HEK293 (cell line): ENCODE results near the gene GPR162.
A peak's percentile ranks its signal among the peaks of the same experiment; 100 is the strongest.

Experiments
- FEZF1 ChIP-seq: fragments of 450-650 bp; formaldehyde crosslinking; IDR thresholded peaks from 2 replicates; pipeline ENCODE4 v1.5.1; 2016; ENCODE audit warnings: missing biosample characterization, missing genetic modification characterization
- IKZF3 ChIP-seq: fragments of 450-650 bp; IDR thresholded peaks from 2 replicates; pipeline ENCODE4 v1.5.0; 2018; ENCODE audit warnings: missing biosample characterization, mild to moderate bottlenecking, missing genetic modification characterization, moderate library complexity
- KLF8 ChIP-seq: fragments of 450-650 bp; formaldehyde crosslinking; IDR thresholded peaks from 2 replicates; pipeline ENCODE4 v1.5.1; 2016; ENCODE audit warnings: missing biosample characterization, missing genetic modification characterization
- MZF1 ChIP-seq: fragments of 450-650 bp; formaldehyde crosslinking; IDR thresholded peaks from 2 replicates; pipeline ENCODE4 v1.5.1; 2017; ENCODE audit warnings: missing biosample characterization, missing genetic modification characterization, borderline replicate concordance
- PBX3 ChIP-seq: sonication (generic); formaldehyde crosslinking; IDR thresholded peaks from 2 replicates; pipeline ENCODE4 v1.8.1; 2022; ENCODE audit warnings: mild to moderate bottlenecking, moderate library complexity, missing genetic modification reagents
- PRDM1 ChIP-seq: fragments of 450-650 bp; formaldehyde crosslinking; IDR thresholded peaks from 2 replicates; pipeline ENCODE4; 2016; ENCODE audit warnings: missing biosample characterization, missing genetic modification characterization
- SALL2 ChIP-seq: fragments of 450-650 bp; formaldehyde crosslinking; IDR thresholded peaks from 2 replicates; pipeline ENCODE4 v1.5.0; 2017; ENCODE audit warnings: missing biosample characterization, mild to moderate bottlenecking, missing genetic modification characterization, borderline replicate concordance
- SCRT1 ChIP-seq: fragments of 450-650 bp; formaldehyde crosslinking; IDR thresholded peaks from 2 replicates; pipeline ENCODE4 v1.5.1; 2016; ENCODE audit warnings: missing biosample characterization, missing genetic modification characterization, borderline replicate concordance
- TRIM28 ChIP-seq: IDR thresholded peaks from 2 replicates; pipeline ENCODE4 v1.6.1; 2011; ENCODE audit warnings: low read length, control low read depth, borderline replicate concordance
- YY1 ChIP-seq: fragments of 450-650 bp; formaldehyde crosslinking; IDR thresholded peaks from 2 replicates; pipeline ENCODE4 v1.5.1; 2018; ENCODE audit warnings: missing biosample characterization, missing genetic modification characterization
- ZBTB17 ChIP-seq: fragments of 450-650 bp; formaldehyde crosslinking; IDR thresholded peaks from 2 replicates; pipeline ENCODE4 v1.5.1; 2016; ENCODE audit warnings: missing biosample characterization, missing genetic modification characterization
- ZBTB26 ChIP-seq: fragments of 450-650 bp; formaldehyde crosslinking; optimal IDR thresholded peaks from 2 replicates; pipeline ENCODE3; 2016; ENCODE audit warnings: missing biosample characterization, mild to moderate bottlenecking, missing genetic modification characterization
- ZFP37 ChIP-seq: fragments of 450-650 bp; formaldehyde crosslinking; IDR thresholded peaks from 2 replicates; pipeline ENCODE4 v1.5.1; 2016; ENCODE audit warnings: missing biosample characterization, missing genetic modification characterization
- ZNF10 ChIP-seq: fragments of 450-650 bp; formaldehyde crosslinking; IDR thresholded peaks from 2 replicates; pipeline ENCODE4 v1.5.1; 2017; ENCODE audit warnings: missing biosample characterization, missing genetic modification characterization
- ZNF16 ChIP-seq: fragments of 450-650 bp; formaldehyde crosslinking; IDR thresholded peaks from 2 replicates; pipeline ENCODE4 v1.5.1; 2016; ENCODE audit warnings: low read depth, missing biosample characterization, missing genetic modification characterization
- ZNF175 ChIP-seq: fragments of 450-650 bp; formaldehyde crosslinking; IDR thresholded peaks from 2 replicates; pipeline ENCODE4 v1.5.1; 2016; ENCODE audit warnings: missing biosample characterization, missing genetic modification characterization
- ZNF184 ChIP-seq: fragments of 450-650 bp; IDR thresholded peaks from 2 replicates; pipeline ENCODE4 v1.5.1; 2018; ENCODE audit warnings: missing biosample characterization, mild to moderate bottlenecking, missing genetic modification characterization
- ZNF221 ChIP-seq: fragments of 450-650 bp; formaldehyde crosslinking; IDR thresholded peaks from 2 replicates; pipeline ENCODE4 v1.5.1; 2017; ENCODE audit warnings: missing biosample characterization, missing genetic modification characterization, borderline replicate concordance
- ZNF302 ChIP-seq: fragments of 450-650 bp; formaldehyde crosslinking; IDR thresholded peaks from 2 replicates; pipeline ENCODE4 v1.5.1; 2016; ENCODE audit warnings: missing biosample characterization, missing genetic modification characterization, low read depth
- ZNF350 ChIP-seq: fragments of 450-650 bp; formaldehyde crosslinking; IDR thresholded peaks from 2 replicates; pipeline ENCODE4 v1.5.0; 2017; ENCODE audit warnings: missing biosample characterization, mild to moderate bottlenecking, missing genetic modification characterization
- ZNF366 ChIP-seq: fragments of 450-650 bp; formaldehyde crosslinking; conservative IDR thresholded peaks from 2 replicates; pipeline ENCODE4 v1.5.1; 2016; ENCODE audit warnings: missing biosample characterization, missing genetic modification characterization
- ZNF473 ChIP-seq: fragments of 450-650 bp; formaldehyde crosslinking; IDR thresholded peaks from 2 replicates; pipeline ENCODE4 v1.5.1; 2017; ENCODE audit warnings: missing biosample characterization, missing genetic modification characterization
- ZNF514 ChIP-seq: fragments of 450-650 bp; formaldehyde crosslinking; IDR thresholded peaks from 2 replicates; pipeline ENCODE4 v1.5.1; 2016; ENCODE audit warnings: missing biosample characterization, missing genetic modification characterization
- ZNF544 ChIP-seq: fragments of 450-650 bp; formaldehyde crosslinking; IDR thresholded peaks from 2 replicates; pipeline ENCODE4 v1.5.0; 2017; ENCODE audit warnings: missing biosample characterization, missing genetic modification characterization
- ZNF561 ChIP-seq: fragments of 450-650 bp; IDR thresholded peaks from 2 replicates; pipeline ENCODE4 v1.5.1; 2018; ENCODE audit warnings: missing biosample characterization, missing genetic modification characterization, borderline replicate concordance
- ZNF585B ChIP-seq: fragments of 450-650 bp; formaldehyde crosslinking; IDR thresholded peaks from 2 replicates; pipeline ENCODE4 v1.5.1; 2016; ENCODE audit warnings: missing biosample characterization, missing genetic modification characterization
- ZNF639 ChIP-seq: fragments of 450-650 bp; formaldehyde crosslinking; IDR thresholded peaks from 2 replicates; pipeline ENCODE4 v1.5.1; 2016; ENCODE audit warnings: missing biosample characterization, missing genetic modification characterization
- ZNF664 ChIP-seq: fragments of 450-650 bp; formaldehyde crosslinking; IDR thresholded peaks from 2 replicates; pipeline ENCODE4 v1.5.1; 2016; ENCODE audit warnings: missing biosample characterization, missing genetic modification characterization
- ZNF692 ChIP-seq: fragments of 450-650 bp; formaldehyde crosslinking; IDR thresholded peaks from 2 replicates; pipeline ENCODE4 v1.5.1; 2016; ENCODE audit warnings: missing biosample characterization, missing genetic modification characterization
- ZNF791 ChIP-seq: fragments of 450-650 bp; formaldehyde crosslinking; IDR thresholded peaks from 2 replicates; pipeline ENCODE4 v1.5.1; 2016; ENCODE audit warnings: missing biosample characterization, missing genetic modification characterization
- ZNF830 ChIP-seq: fragments of 450-650 bp; IDR thresholded peaks from 2 replicates; pipeline ENCODE4 v1.5.0; 2018; ENCODE audit warnings: missing biosample characterization, missing genetic modification characterization, low read depth, mild to moderate bottlenecking, moderate library complexity
- ZSCAN18 ChIP-seq: fragments of 450-650 bp; formaldehyde crosslinking; IDR thresholded peaks from 2 replicates; pipeline ENCODE4 v1.5.1; 2016; ENCODE audit warnings: missing biosample characterization, missing genetic modification characterization
- ZSCAN30 ChIP-seq: fragments of 450-650 bp; IDR thresholded peaks from 2 replicates; pipeline ENCODE4 v1.5.1; 2018; ENCODE audit warnings: missing biosample characterization, mild to moderate bottlenecking, missing genetic modification characterization, moderate library complexity

Gene GPR162

GRCh38 chr12:6851921-6852650 lies 30.5 kb downstream of the GPR162 start, which contains the start of gene USP5 (continued):
- no peak for TF ChIP-seq ZNF585B (tag by site-specific recombination)
- no peak for TF ChIP-seq ZNF664 (tag by site-specific recombination)
- no peak for TF ChIP-seq MZF1
- TF ChIP-seq ZBTB26 (tag by site-specific recombination): peak; percentile 94
- no peak for TF ChIP-seq ZNF514 (tag by site-specific recombination)
- no peak for TF ChIP-seq ZSCAN30 (tag by site-specific recombination)
- TF ChIP-seq ZNF221 (tag by site-specific recombination): no peak
- TF ChIP-seq ZNF302 (tag by site-specific recombination): no peak
- peak; percentile 99 for TF ChIP-seq KLF8 (tag by site-specific recombination)
- TF ChIP-seq ZNF473 (tag by site-specific recombination): no peak
- TF ChIP-seq SCRT1 (tag by site-specific recombination): no peak
- TF ChIP-seq FEZF1 (tag by site-specific recombination): 0 out of 2 replicates have a peak, but pooled peaks have one; percentile 3
- 0 out of 2 replicates have a peak, but pooled peaks have one; percentile 55 for TF ChIP-seq ZNF692 (tag by site-specific recombination)
- peak; percentile 73; the same call in 1 of the 2 replicates for TF ChIP-seq ZNF561 (tag by site-specific recombination)
- TF ChIP-seq YY1 (tag by site-specific recombination): peak; percentile 95
- 0 out of 2 replicates have a peak, but pooled peaks have one; percentile 51 for TF ChIP-seq ZNF10 (tag by site-specific recombination)
- no peak for TF ChIP-seq TRIM28
- no peak for TF ChIP-seq PRDM1
- no peak for TF ChIP-seq ZNF830 (tag by site-specific recombination)
- TF ChIP-seq ZNF366 (tag by site-specific recombination): peak; percentile 32; the same call in 1 of the 2 replicates
- no peak for TF ChIP-seq ZNF791
- no peak; the same call in 1 of the 2 replicates for TF ChIP-seq ZNF639 (tag by site-specific recombination)
- TF ChIP-seq ZNF184 (tag by site-specific recombination): no peak
- TF ChIP-seq SALL2: no peak
- no peak for TF ChIP-seq ZNF350
- no peak for TF ChIP-seq ZNF16
- no peak for TF ChIP-seq ZFP37 (tag by site-specific recombination)
- peak; percentile 99 for TF ChIP-seq ZBTB17 (tag by site-specific recombination)
- TF ChIP-seq PBX3 (CRISPR knock-in tag): peak; percentile 35; the same call in 1 of the 2 replicates
- TF ChIP-seq ZNF175: no peak
- TF ChIP-seq IKZF3 (tag by site-specific recombination): no peak
- TF ChIP-seq ZNF544 (tag by site-specific recombination): no peak
- TF ChIP-seq ZSCAN18: no peak
